HL-60 (cell line): Measurements from ENCODE around the gene ACTA1.
"Not testable (repeated sequence)": the region's sequence is repeated elsewhere in the genome, so short reads cannot be mapped to it uniquely, and the experiment has no call there.

Experiments
- POLR2AphosphoS5 ChIP-seq: IDR thresholded peaks from 2 replicates; pipeline ENCODE4 v1.6.1; 2012; ENCODE audit warnings: low read depth
- TF ChIP-seq, protein P1 (sequence below): IDR thresholded peaks from one replicate; pipeline ENCODE4 v1.5.1; 2011; ENCODE audit warnings: low read length, control low read depth, inconsistent platforms; ENCODE audit not compliant: insufficient read depth
- TF ChIP-seq, protein P2 (sequence below): IDR thresholded peaks from 2 replicates; pipeline ENCODE4 v1.6.1; 2012; ENCODE audit warnings: low read depth; ENCODE audit not compliant: insufficient replicate concordance

DNA sequence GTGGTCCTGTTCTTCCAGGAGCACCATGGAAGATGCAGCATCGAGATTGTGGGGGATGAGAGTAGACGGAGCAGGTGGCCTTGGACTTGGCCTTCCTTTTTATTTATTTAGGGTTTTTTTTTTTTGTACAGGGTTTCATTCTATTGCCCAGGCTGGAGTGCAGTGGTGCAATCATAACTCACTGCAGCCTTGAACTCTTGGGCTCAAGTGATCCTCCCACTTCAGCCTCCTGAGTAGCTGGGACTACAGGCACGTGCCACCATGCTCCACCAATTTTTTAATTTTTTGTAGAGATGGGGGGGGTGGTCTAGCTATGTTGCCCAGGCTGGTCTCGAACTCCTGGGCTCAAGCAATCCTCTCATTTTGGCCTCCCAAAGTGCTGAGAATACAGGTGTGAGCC lies 31.6 kb downstream of the ACTA1 start:
- not testable (repeated sequence) for TF ChIP-seq POLR2AphosphoS5
- TF ChIP-seq, protein P1, sequence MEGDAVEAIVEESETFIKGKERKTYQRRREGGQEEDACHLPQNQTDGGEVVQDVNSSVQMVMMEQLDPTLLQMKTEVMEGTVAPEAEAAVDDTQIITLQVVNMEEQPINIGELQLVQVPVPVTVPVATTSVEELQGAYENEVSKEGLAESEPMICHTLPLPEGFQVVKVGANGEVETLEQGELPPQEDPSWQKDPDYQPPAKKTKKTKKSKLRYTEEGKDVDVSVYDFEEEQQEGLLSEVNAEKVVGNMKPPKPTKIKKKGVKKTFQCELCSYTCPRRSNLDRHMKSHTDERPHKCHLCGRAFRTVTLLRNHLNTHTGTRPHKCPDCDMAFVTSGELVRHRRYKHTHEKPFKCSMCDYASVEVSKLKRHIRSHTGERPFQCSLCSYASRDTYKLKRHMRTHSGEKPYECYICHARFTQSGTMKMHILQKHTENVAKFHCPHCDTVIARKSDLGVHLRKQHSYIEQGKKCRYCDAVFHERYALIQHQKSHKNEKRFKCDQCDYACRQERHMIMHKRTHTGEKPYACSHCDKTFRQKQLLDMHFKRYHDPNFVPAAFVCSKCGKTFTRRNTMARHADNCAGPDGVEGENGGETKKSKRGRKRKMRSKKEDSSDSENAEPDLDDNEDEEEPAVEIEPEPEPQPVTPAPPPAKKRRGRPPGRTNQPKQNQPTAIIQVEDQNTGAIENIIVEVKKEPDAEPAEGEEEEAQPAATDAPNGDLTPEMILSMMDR, result not testable (repeated sequence)
- TF ChIP-seq, protein P2, sequence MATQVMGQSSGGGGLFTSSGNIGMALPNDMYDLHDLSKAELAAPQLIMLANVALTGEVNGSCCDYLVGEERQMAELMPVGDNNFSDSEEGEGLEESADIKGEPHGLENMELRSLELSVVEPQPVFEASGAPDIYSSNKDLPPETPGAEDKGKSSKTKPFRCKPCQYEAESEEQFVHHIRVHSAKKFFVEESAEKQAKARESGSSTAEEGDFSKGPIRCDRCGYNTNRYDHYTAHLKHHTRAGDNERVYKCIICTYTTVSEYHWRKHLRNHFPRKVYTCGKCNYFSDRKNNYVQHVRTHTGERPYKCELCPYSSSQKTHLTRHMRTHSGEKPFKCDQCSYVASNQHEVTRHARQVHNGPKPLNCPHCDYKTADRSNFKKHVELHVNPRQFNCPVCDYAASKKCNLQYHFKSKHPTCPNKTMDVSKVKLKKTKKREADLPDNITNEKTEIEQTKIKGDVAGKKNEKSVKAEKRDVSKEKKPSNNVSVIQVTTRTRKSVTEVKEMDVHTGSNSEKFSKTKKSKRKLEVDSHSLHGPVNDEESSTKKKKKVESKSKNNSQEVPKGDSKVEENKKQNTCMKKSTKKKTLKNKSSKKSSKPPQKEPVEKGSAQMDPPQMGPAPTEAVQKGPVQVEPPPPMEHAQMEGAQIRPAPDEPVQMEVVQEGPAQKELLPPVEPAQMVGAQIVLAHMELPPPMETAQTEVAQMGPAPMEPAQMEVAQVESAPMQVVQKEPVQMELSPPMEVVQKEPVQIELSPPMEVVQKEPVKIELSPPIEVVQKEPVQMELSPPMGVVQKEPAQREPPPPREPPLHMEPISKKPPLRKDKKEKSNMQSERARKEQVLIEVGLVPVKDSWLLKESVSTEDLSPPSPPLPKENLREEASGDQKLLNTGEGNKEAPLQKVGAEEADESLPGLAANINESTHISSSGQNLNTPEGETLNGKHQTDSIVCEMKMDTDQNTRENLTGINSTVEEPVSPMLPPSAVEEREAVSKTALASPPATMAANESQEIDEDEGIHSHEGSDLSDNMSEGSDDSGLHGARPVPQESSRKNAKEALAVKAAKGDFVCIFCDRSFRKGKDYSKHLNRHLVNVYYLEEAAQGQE, result not testable (repeated sequence)
